ENCODE results near the gene EXOC8.

The EXOC8 gene, protein sequence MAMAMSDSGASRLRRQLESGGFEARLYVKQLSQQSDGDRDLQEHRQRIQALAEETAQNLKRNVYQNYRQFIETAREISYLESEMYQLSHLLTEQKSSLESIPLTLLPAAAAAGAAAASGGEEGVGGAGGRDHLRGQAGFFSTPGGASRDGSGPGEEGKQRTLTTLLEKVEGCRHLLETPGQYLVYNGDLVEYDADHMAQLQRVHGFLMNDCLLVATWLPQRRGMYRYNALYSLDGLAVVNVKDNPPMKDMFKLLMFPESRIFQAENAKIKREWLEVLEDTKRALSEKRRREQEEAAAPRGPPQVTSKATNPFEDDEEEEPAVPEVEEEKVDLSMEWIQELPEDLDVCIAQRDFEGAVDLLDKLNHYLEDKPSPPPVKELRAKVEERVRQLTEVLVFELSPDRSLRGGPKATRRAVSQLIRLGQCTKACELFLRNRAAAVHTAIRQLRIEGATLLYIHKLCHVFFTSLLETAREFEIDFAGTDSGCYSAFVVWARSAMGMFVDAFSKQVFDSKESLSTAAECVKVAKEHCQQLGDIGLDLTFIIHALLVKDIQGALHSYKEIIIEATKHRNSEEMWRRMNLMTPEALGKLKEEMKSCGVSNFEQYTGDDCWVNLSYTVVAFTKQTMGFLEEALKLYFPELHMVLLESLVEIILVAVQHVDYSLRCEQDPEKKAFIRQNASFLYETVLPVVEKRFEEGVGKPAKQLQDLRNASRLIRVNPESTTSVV

GRCh38 chr1:231337472-231338269 is at the start of gene EXOC8:
EXOC8 (minus strand) TSS chr1:231337852; CDS start chr1:231337745, 107 bp downstream.
- DNase-seq: peak; percentile 96

DNA sequence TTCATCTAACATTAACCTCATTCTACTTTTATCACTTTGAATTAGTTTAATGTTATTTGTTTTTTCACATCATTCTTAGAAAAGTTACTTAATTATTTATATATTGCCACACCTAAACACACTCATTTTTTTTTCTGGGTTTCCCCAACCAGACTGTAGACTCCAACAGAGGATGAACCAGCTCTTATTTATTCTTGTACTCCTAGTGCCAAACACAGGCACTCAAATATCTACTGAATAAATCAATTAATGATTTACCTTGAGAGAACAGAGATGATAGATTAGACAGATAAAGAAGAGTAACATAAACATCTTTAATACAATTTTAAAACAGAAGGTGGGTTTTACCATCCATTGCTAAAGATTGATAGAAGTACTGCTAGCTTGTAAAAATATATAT is 48.8 kb upstream of the EXOC8 start:
- DNase-seq: no peak

GRCh38 chr1:231385416-231385748 is 47.7 kb upstream of the EXOC8 start:
- no peak for DNase-seq

DNA sequence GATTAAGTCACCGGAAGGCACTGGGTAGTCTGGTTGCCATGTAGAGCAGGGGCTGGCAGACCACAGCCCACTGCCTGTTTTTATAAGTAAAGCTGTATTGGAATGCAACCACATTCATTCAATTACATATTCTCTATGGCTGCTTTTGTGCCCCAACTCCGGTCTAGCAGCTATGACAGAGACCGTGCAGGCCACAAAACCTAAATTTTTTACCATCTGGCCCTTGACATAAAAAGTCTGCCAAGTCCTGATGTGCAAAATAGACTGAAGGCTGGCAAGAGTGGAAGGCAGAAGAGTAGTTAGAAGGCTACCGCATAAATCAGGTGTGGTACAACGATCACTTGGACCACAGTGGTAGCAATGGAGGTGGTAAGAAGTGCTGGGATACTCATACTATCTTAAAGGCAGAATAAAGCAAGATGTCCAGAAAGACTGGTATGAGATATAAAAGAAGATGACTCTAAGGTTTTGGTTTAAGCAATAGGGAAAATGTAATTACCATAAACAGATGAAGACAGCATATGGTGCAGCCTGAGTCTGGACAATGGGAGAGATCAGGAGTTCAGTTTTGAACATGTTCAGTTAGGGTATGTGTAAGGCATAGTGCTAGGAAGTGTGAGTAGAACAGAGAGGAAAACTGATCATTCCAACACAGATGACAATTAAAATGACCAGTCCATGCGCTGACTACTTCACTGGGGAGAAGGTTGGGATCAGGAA is 47.2 kb upstream of the EXOC8 start:
- no peak for DNase-seq

- no peak for DNase-seq
These were observed 45.7 kb upstream of the EXOC8 start for GRCh38 chr1:231383159-231383860.

GRCh38 chr1:231382426-231382825 is 44.8 kb upstream of the EXOC8 start:
- DNase-seq: no peak

GRCh38 chr1:231381729-231382128 is 44.1 kb upstream of the EXOC8 start:
- no peak for DNase-seq

DNA sequence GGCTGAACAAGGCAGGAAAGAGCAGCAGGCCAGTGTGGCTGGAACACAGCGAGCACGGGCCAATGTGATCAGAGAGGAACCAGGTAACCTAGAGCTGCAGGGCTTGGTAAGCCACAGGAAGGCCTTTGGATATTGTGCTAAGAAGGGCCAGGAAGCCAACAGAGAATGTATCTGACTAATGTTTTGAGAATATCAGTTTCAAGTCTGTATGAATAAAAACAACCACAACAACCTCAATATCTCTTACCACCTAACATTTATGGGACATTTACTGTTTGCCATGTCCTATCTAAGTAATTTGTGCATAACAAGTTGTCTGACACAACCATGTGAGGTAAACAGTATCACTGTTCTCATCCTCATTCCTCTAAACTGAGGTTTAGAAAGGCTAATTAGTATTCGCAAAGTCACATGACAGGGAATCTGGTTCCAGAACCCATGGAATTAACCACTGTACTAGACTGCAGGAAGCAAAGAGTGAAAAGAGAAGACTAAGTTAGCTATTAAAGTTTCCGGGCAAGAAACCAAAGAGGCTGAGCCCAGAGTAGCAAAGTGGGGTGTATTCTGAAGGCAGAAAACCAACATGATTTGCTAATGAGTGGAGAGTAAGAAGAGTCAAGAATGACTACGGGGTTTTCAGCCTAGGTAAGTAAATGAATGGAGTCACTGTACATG is 39.4 kb upstream of the EXOC8 start:
- DNase-seq: no peak

- DNase-seq: no peak
These were observed 38.4 kb upstream of the EXOC8 start for GRCh38 chr1:231376101-231376500.

DNA sequence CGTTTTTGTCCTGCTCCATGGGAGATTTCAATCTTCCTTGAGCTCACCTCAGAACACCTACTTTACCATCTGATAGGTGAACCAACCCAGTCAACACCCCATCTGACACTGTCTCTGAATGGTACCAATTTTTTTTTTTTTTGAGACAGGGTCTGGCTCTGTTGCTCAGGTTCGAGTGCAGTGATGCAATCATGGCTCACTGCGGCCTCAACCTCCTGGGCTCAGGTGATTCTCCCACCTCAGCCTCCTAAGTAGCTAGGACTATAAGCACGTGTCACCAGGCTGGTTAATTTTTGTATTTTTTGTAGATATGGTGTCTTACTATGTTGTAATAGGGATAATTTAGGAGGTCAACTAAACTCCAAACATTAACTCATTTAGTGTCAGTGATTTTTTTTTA is 36.7 kb upstream of the EXOC8 start:
- no peak for DNase-seq

GRCh38 chr1:231372501-231372900 is 34.8 kb upstream of the EXOC8 start:
- no peak for DNase-seq

DNA sequence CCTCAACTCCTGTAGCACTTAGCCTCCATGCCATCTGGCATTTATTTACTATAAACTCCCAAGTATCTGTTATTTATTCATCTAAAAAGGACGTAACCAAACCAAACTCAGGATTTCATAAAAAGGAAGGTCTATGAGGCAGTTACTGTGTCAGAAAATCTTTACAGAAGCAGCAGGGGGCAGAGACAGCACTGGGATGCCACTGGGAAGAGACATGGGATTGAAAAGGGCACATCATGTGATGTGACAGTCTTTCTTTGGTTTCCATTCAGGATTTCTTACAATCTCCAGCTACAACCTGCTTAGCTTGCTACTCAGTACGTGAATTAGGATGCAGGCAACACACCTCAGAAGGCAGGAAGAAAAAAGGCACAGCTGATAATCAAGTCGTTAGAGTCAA is 31.6 kb upstream of the EXOC8 start:
- DNase-seq: no peak

GRCh38 chr1:231364192-231364591 is 26.5 kb upstream of the EXOC8 start:
- no peak for DNase-seq

DNA sequence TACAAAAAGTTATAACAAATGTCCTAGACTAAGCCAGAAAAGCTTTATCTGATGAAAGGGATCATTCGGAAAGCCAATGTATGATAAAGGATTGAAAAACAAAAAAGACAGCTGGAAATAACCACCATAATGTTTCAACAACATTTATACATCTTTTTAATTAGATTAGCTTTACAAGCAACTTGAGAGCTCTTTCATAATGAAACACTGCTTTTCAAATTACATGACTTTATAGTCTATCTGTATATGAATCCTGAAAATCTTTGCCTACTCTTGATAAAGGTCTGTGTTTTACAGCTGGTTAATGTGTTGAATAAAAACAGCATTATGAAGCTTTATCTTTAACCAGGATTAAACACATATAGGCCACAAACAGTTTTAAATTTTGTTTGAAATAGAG is 26.0 kb upstream of the EXOC8 start:
- DNase-seq: no peak

GRCh38 chr1:231362325-231362724 is 24.7 kb upstream of the EXOC8 start:
- no peak for DNase-seq

DNA sequence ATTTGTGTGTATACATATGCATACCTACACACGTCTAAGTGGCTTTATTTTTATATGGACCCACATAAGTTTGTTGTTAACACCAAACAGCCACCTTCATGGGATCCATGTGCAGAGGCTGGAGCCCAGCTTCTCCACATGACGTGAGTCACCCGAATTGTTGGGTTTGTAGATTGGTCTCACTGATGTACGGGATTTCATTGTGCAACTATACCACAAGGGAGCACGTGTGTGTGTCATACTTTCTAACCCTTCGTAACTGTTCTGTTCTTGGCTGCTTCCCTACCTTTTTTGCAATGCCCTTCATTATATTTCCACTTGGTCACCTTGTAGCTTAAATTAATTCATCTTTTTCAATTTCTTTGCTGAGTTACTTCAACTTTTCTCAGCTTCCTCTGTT is 21.5 kb upstream of the EXOC8 start:
- no peak for DNase-seq

GRCh38 chr1:231357831-231358354 is 20.2 kb upstream of the EXOC8 start:
- peak; percentile 50 for DNase-seq

DNA sequence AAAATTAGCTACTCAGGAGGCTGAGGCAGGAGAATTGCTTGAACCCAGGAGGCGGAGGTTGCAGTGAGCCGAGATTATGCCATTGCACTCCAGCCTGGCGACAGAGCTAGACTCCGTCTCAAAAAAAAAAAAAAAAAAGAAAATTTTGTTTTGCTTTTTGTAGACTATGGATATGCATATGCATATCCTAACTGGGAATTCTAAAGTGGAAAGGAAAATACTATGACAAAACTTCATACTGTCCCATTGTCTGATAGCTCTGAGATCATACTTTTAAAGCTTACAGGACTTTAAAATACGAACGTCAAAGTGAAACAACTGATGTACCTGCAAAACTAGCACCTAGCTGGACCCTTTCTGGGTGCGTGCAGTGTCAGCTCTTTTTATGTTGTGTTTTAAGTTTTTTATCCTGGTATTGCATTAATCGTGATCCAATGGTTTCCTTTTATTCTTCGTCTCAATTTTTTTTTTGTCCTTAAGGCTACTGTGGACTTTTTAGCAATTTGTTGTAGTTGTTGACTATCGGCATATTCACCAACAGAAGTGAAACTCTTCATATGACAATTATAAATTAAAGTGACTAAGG is 19.6 kb upstream of the EXOC8 start:
- DNase-seq: no peak

- DNase-seq: no peak
These were observed 17.5 kb upstream of the EXOC8 start for GRCh38 chr1:231355171-231355570.

DNA sequence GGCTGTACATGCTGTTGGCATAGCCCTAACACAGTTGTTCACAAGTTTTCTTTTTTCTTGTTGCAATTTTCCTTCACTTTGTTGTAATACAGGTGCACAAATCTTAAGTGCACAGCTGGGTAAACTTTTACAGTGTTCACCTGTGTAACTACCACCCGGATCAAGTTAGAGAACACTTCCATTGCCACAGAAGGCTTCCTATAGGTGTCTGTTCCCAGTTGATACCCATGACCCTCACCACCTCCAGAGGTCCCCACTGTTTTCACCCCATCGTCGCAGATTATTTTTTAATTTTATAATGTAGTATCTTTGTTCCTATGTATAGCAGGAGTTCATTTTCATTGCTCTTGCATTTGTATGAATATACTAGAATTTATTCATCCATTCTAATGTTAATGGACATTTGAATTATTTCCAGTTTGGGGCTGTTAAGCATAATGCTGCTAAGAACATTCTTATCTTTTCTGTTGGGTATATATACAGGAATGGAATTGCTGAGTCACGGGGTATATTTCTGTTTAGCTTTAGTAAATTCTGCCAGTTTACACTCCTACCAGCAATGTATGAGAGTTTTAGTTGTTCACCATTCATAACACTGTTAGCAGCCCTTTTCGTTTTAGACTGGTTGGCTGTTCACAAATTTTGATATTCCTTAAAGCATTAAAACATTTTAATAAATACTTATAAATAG is 16.8 kb upstream of the EXOC8 start:
- no peak for DNase-seq

Data from CD4-positive, alpha-beta T cell treated with Interleukin-17A for 4 hours (primary cell).